NT2/D1 (cell line): ENCODE data around the gene GRIA4.

ENCODE experiments used
- DNase-seq: peaks from one replicate; pipeline ENCODE4 v3.0.0-alpha.2; 2011; ENCODE audit warnings: low read depth, low spot score
- H3K27me3 ChIP-seq: 2 replicates; pipeline ENCODE4 v1.6.0; 2011; ENCODE audit warnings: mild to moderate bottlenecking; ENCODE audit not compliant: insufficient read length, insufficient read depth
- H3K36me3 ChIP-seq: 2 replicates; pipeline ENCODE4 v1.6.1; 2011; ENCODE audit warnings: mild to moderate bottlenecking, low read length, mixed read lengths; ENCODE audit not compliant: insufficient read depth, insufficient read length
- H3K4me1 ChIP-seq: 2 replicates; pipeline ENCODE4 v1.5.1; 2011; ENCODE audit not compliant: insufficient read depth, insufficient read length
- H3K4me3 ChIP-seq: 2 replicates; pipeline ENCODE4 v1.5.1; 2011; ENCODE audit warnings: low read depth; ENCODE audit not compliant: insufficient read length
- H3K9ac ChIP-seq: 2 replicates; pipeline ENCODE4 v1.6.0; 2011; ENCODE audit warnings: low read depth; ENCODE audit not compliant: insufficient read length
- H3K9me3 ChIP-seq: 2 replicates; pipeline ENCODE4 v1.5.1; 2011; ENCODE audit warnings: mild to moderate bottlenecking, low read length; ENCODE audit not compliant: insufficient read depth
- SUZ12 ChIP-seq: IDR thresholded peaks from 2 replicates; pipeline ENCODE4 v1.6.1; 2011; ENCODE audit not compliant: insufficient read length, insufficient read depth; ENCODE audit errors: extremely low read depth
- YY1 ChIP-seq: IDR thresholded peaks from 2 replicates; pipeline ENCODE4 v1.6.1; 2011; ENCODE audit not compliant: insufficient read length, insufficient read depth
- ZNF274 ChIP-seq: IDR thresholded peaks from 2 replicates; pipeline ENCODE4 v1.6.1; 2011; ENCODE audit warnings: mild to moderate bottlenecking, low read depth, low read length

The GRIA4 gene

DNA sequence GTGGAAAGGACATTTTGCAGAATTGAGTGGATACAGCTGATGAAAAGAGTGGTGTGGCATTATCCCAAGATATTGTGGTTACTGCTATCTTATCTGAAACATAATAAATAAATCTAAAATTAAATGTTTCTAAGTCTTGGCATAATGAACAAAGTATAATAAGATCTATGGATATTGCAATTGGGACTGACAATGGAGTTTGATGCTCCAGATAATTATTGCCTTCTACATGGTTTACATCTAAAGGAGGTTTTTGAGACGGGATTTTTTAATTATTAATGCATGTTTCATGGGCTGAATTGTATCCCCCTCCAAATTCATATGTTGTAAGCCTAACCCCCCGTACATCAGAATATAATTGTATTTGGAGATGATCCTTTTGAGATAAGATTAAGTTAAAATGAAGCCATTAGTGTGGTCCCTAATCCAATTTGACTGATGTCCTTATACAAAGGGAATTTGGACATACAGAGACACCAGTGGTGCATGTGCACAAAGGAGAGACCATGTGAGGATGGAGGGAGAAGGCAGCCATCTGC is 213.7 kb downstream of the GRIA4 start:
- TF ChIP-seq ZNF274, result no peak
- TF ChIP-seq SUZ12, result no peak
- no peak for TF ChIP-seq YY1
- Histone ChIP-seq H3K27me3 (no peaks in the 10 kb centered on the region), H3K36me3 (no peaks in the 10 kb centered on the region), H3K4me1 (no peaks in the 10 kb centered on the region), H3K9ac (no peak overlapping the region), H3K4me3 (no peak overlapping the region), H3K9me3 (no peaks in the 10 kb centered on the region)
- no peak for DNase-seq

DNA sequence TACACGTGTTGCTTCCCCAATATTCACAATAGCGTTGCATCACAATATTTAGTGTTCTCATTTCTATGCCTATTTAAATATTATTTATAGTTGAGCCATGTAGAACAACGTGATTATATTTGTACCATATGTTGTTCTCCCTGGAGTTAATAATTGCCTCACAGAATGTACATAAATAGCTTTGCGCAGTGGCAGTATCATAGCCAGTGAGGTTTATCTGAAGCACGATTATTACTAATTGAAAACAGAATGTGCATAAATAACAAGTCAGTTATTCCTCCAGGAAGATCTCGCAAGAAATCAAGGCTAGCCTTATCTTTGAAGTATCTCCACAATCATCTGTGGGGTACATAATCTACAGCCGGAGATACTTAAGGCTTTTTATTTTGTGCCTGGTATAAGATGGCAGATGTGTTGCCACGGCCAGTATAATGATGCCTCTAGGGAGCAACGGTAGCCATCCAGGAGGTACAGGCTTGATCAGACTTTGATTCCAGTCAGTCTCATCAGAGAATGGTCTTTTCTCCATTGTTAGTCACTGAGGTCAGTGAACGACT is 214.7 kb downstream of the GRIA4 start:
- H3K9me3 ChIP-seq, result no peaks in the 10 kb centered on the region
- no peaks in the 10 kb centered on the region for H3K4me1 ChIP-seq
- H3K27me3 ChIP-seq, result no peaks in the 10 kb centered on the region
- no peak for TF ChIP-seq ZNF274
- no peak for TF ChIP-seq YY1
- no peak for TF ChIP-seq SUZ12
- no peak for DNase-seq
- no peaks in the 10 kb centered on the region for H3K36me3 ChIP-seq
- no peak overlapping the region for H3K9ac ChIP-seq
- H3K4me3 ChIP-seq, result no peak overlapping the region

DNA sequence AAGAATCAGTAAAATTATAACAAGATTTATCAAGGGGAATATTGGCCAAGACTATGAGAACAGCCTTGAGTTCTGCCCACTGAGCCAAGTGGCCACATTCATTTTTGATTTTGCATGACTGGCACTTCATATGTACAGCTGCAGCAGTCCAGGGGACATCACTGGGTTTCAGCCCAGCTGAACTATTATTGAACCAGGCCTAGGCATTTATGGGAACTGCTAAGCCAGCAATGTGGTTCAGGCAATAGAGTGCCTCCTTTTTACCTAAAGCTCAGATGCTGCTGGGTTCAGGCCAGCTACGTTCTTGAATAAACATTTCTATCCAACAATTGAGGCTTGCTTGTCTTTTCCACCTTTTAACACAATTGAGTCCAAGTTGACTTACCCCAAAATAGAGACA is 215.3 kb downstream of the GRIA4 start:
- H3K4me1 ChIP-seq, result no peaks in the 10 kb centered on the region
- no peak for TF ChIP-seq ZNF274
- no peak for TF ChIP-seq SUZ12
- TF ChIP-seq YY1, result no peak
- no peak for DNase-seq

DNA sequence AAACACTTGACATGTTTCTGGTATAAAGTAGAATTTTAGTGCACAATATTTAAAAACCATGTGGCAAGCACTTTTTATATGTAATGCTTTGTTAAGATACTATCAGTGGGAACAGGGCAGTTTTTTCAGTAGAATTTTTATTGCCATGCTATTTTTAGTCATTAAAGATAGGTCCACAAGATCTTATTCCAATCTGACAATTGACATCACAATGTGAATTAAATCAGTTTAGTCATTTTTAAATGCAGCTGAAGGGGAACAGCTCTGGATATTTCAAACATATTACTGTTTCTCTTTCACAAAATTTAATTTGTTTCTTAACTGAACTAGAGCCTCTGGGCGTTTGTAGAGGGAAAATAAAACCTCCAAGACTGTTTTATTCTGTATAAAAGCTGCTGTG is 218.0 kb downstream of the GRIA4 start:
- no peak for DNase-seq

More for the DNA sequence above, 215.3 kb downstream of the GRIA4 start:
- Histone ChIP-seq H3K27me3 (no peaks in the 10 kb centered on the region), H3K9ac (no peak overlapping the region), H3K4me3 (no peak overlapping the region), H3K36me3 (no peaks in the 10 kb centered on the region), H3K9me3 (no peaks in the 10 kb centered on the region)

DNA sequence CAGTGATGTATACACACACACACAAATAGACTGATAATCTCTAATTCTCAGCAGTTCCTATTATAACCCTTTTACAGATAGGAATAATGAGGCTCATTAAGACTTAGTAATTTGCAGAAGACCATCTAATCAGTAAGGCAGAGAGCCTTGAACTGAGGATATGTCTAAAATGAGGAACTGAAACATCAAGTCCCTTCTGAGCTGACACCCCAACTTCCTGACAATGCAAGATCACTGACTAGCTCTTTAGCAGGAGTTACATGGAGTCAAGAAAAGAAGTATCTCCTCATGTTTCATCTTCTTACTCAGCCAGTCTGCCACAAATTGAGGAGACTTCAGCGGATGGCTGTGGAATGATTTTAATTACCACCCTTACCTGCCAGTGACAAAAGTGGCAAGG is 219.2 kb downstream of the GRIA4 start:
- no peaks in the 10 kb centered on the region for H3K4me1 ChIP-seq
- no peak overlapping the region for H3K9ac ChIP-seq
- no peaks in the 10 kb centered on the region for H3K27me3 ChIP-seq
- H3K9me3 ChIP-seq, result no peaks in the 10 kb centered on the region
- TF ChIP-seq SUZ12, result no peak
- TF ChIP-seq ZNF274, result no peak
- TF ChIP-seq YY1, result no peak
- no peak overlapping the region for H3K4me3 ChIP-seq
- DNase-seq, result no peak
- no peaks in the 10 kb centered on the region for H3K36me3 ChIP-seq

More for the DNA sequence above, 218.0 kb downstream of the GRIA4 start:
- Histone ChIP-seq H3K4me1 (no peaks in the 10 kb centered on the region), H3K27me3 (no peaks in the 10 kb centered on the region), H3K4me3 (no peak overlapping the region), H3K36me3 (no peaks in the 10 kb centered on the region), H3K9me3 (no peaks in the 10 kb centered on the region), H3K9ac (no peak overlapping the region)
- TF ChIP-seq YY1, result no peak
- no peak for TF ChIP-seq ZNF274
- no peak for TF ChIP-seq SUZ12

DNA sequence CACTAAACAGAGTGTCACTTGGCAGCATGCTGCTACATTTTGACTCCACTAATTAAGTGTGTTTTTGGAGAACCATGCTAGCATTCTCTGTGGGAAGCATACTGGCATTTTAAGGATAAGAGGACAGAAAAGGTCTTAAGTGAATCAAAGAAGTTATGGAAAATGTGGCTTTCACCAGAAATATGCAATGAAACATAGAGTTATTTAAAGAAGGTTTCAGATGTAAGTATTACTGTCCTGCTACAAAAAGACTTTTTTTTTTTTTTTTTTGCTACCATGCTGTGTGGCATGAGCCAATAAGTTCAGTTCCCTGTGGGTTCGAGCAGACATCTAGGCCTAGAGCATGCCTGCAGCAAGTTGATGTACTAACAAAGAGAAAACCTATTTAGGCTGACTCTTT is 224.6 kb downstream of the GRIA4 start:
- Histone ChIP-seq H3K9me3 (no peaks in the 10 kb centered on the region), H3K27me3 (no peaks in the 10 kb centered on the region), H3K4me3 (no peak overlapping the region), H3K4me1 (no peaks in the 10 kb centered on the region), H3K9ac (no peak overlapping the region), H3K36me3 (no peaks in the 10 kb centered on the region)
- no peak for DNase-seq
- TF ChIP-seq YY1 (no peak), SUZ12 (no peak), ZNF274 (no peak)

DNA sequence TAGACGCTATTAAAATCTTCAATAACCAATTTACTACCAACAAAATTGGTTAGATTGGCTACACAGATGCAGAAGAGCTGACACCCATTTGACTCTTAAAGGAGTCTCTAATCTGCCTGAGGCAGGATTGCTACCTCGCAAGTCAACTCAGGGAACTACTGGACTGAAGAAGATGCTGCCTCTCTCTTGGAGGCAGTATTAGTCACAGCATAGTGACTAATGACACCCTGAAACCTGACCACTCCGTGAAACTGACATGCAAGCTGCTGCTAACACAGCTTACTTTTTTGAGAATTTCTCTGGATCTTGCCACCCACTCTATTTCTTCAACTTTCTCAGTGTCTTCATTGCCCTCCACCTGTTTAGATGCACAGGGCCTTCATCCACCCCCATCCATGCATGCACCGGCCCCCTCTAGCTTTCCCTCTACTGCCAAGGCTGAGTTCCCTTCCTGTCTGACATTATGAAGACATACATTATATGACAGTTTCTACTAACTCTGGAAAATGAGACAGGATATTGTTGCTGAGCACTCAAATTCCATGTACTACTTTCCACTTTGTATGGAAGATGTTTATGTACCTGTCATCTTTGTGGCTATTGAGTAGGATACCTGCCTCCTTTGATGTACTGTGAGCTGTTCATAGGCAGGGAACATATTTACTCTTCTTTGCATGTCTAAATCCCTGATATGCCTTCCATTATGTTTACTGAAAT is 229.0 kb downstream of the GRIA4 start:
- H3K9me3 ChIP-seq, result no peaks in the 10 kb centered on the region
- no peak for DNase-seq
- H3K4me3 ChIP-seq, result no peak overlapping the region
- H3K4me1 ChIP-seq, result no peaks in the 10 kb centered on the region
- H3K36me3 ChIP-seq, result no peaks in the 10 kb centered on the region
- TF ChIP-seq SUZ12 (no peak), YY1 (no peak), ZNF274 (no peak)
- no peaks in the 10 kb centered on the region for H3K27me3 ChIP-seq
- H3K9ac ChIP-seq, result no peak overlapping the region
